Hepatocyte (in vitro differentiated cells): Measurements from ENCODE around the gene ANTXR2. TPM values are rescaled to one million over a fixed set of nuclear protein-coding genes. Genes with fewer than 3 reads are reported as not detected.

Experiments
- DNase-seq: peaks from one replicate; pipeline ENCODE4 v3.0.0-alpha.2; 2016; ENCODE audit warnings: low spot score
- H2AFZ ChIP-seq: fragments of 200-600 bp; sonication (generic); 2 replicates; pipeline ENCODE4 v1.6.0; 2016; ENCODE audit warnings: antibody characterized with exemption, mild to moderate bottlenecking
- H3K27ac ChIP-seq: fragments of 200-600 bp; sonication (generic); 2 replicates; pipeline ENCODE4 v1.5.1; 2016; ENCODE audit warnings: mild to moderate bottlenecking
- H3K27me3 ChIP-seq: fragments of 200-600 bp; sonication (generic); 2 replicates; pipeline ENCODE4 v1.6.1; 2016
- H3K36me3 ChIP-seq: fragments of 200-600 bp; sonication (generic); replicated peaks from 2 replicates; pipeline ENCODE4 v1.5.1; 2016; ENCODE audit warnings: low read depth; ENCODE audit not compliant: insufficient read depth
- H3K4me1 ChIP-seq: fragments of 200-600 bp; sonication (generic); 2 replicates; pipeline ENCODE4 v1.5.1; 2016; ENCODE audit warnings: mild to moderate bottlenecking, moderate library complexity; ENCODE audit not compliant: insufficient read depth
- H3K4me2 ChIP-seq: fragments of 200-600 bp; sonication (generic); 2 replicates; pipeline ENCODE4 v1.6.0; 2016
- H3K4me3 ChIP-seq: fragments of 200-600 bp; sonication (generic); 2 replicates; pipeline ENCODE4 v1.5.1; 2016; ENCODE audit warnings: mild to moderate bottlenecking
- H3K79me2 ChIP-seq: fragments of 200-600 bp; sonication (generic); 2 replicates; pipeline ENCODE4 v1.6.0; 2017; ENCODE audit warnings: mild to moderate bottlenecking
- H3K9me2 ChIP-seq: fragments of 200-600 bp; sonication (generic); replicated peaks from 2 replicates; pipeline ENCODE4 v1.6.0; 2017; ENCODE audit warnings: mild to moderate bottlenecking; ENCODE audit not compliant: insufficient read depth
- H3K9me3 ChIP-seq: fragments of 200-600 bp; sonication (generic); 2 replicates; pipeline ENCODE4 v1.5.1; 2016; ENCODE audit warnings: low read depth, mild to moderate bottlenecking
- H4K20me1 ChIP-seq: fragments of 200-600 bp; sonication (generic); 2 replicates; pipeline ENCODE4 v1.6.0; 2016; ENCODE audit warnings: mild to moderate bottlenecking; ENCODE audit not compliant: insufficient read depth, poor library complexity, severe bottlenecking
- EZH2 ChIP-seq: fragments of 200-600 bp; sonication (generic); IDR thresholded peaks from 2 replicates; pipeline ENCODE4 v1.6.1; 2016; ENCODE audit warnings: antibody characterized with exemption, mild to moderate bottlenecking, borderline replicate concordance
- EZH2phosphoT487 ChIP-seq: fragments of 200-600 bp; sonication (generic); IDR thresholded peaks from one replicate; pipeline ENCODE4 v1.6.1; 2018; ENCODE audit warnings: antibody characterized with exemption, mild to moderate bottlenecking, low read depth, moderate library complexity; ENCODE audit not compliant: unreplicated experiment, severe bottlenecking
- WGBS: methylation state at CpG from one replicate; pipeline ENCODE4 v1.1.6; 2016; ENCODE audit warnings: low lambda C conversion rate; ENCODE audit errors: missing lambda C conversion rate; 5-methylcytosine and 5-hydroxymethylcytosine counted together
- polyA plus RNA-seq: library from polyadenylated mRNA; unstranded; fragments of >200 nt; fragmentation: Nextera tagmentation; extraction: Ambion mirVana; gene quantifications from 2 replicates; pipeline ENCODE4 v1.2.1, GENCODE V29; 2016
- total RNA-seq: library from RNA; depleted of rRNA; stranded (reverse); fragments of >200 nt; gene quantifications from 2 replicates; pipeline ENCODE4 v1.2.3, GENCODE V29; 2014
- TF ChIP-seq, protein P1 (sequence below): fragments of 200-600 bp; sonication (generic); IDR thresholded peaks from 2 replicates; pipeline ENCODE4 v1.5.1; 2016; ENCODE audit warnings: antibody characterized with exemption, mild to moderate bottlenecking; ENCODE audit not compliant: poor library complexity

The ANTXR2 gene
- total and polyA plus RNA-seq, 2 experiments from 2014 or later = 25.2 to 46.5 TPM

- Histone ChIP-seq H3K27me3 (no peaks in the 10 kb centered on the region), H3K9me2 (no peaks in the 10 kb centered on the region), H3K36me3 (no peaks in the 10 kb centered on the region), H3K4me1 (peaks cover 7% of the 10 kb centered on the region), H2AFZ (no peak overlapping the region), H3K4me2 (no peak overlapping the region), H4K20me1 (no peaks in the 10 kb centered on the region), H3K4me3 (no peak overlapping the region), H3K27ac (no peak overlapping the region), H3K79me2 (no peaks in the 10 kb centered on the region), H3K9me3 (no peaks in the 10 kb centered on the region)
- DNase-seq = no peak
- TF ChIP-seq, protein P1, sequence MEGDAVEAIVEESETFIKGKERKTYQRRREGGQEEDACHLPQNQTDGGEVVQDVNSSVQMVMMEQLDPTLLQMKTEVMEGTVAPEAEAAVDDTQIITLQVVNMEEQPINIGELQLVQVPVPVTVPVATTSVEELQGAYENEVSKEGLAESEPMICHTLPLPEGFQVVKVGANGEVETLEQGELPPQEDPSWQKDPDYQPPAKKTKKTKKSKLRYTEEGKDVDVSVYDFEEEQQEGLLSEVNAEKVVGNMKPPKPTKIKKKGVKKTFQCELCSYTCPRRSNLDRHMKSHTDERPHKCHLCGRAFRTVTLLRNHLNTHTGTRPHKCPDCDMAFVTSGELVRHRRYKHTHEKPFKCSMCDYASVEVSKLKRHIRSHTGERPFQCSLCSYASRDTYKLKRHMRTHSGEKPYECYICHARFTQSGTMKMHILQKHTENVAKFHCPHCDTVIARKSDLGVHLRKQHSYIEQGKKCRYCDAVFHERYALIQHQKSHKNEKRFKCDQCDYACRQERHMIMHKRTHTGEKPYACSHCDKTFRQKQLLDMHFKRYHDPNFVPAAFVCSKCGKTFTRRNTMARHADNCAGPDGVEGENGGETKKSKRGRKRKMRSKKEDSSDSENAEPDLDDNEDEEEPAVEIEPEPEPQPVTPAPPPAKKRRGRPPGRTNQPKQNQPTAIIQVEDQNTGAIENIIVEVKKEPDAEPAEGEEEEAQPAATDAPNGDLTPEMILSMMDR = no peak
- TF ChIP-seq EZH2phosphoT487 (no peak), EZH2 (no peak)
Measured at GRCh38 chr4:80010316-80010715, 62.7 kb downstream of the ANTXR2 start.

GRCh38 chr4:80009806-80010205 is 63.2 kb downstream of the ANTXR2 start:
- H3K4me3 ChIP-seq = no peak overlapping the region
- H3K9me2 ChIP-seq = no peaks in the 10 kb centered on the region
- no peak overlapping the region for H3K4me2 ChIP-seq
- H3K9me3 ChIP-seq = no peaks in the 10 kb centered on the region
- no peaks in the 10 kb centered on the region for H3K27me3 ChIP-seq
- H3K27ac ChIP-seq = no peak overlapping the region
- no peak for DNase-seq
- H2AFZ ChIP-seq = no peak overlapping the region
- no peaks in the 10 kb centered on the region for H3K79me2 ChIP-seq
- TF ChIP-seq EZH2phosphoT487 (no peak), EZH2 (no peak)
- TF ChIP-seq, protein P1 = no peak
- no peaks in the 10 kb centered on the region for H3K36me3 ChIP-seq
- peaks cover 7% of the 10 kb centered on the region for H3K4me1 ChIP-seq
- H4K20me1 ChIP-seq = no peaks in the 10 kb centered on the region

DNA sequence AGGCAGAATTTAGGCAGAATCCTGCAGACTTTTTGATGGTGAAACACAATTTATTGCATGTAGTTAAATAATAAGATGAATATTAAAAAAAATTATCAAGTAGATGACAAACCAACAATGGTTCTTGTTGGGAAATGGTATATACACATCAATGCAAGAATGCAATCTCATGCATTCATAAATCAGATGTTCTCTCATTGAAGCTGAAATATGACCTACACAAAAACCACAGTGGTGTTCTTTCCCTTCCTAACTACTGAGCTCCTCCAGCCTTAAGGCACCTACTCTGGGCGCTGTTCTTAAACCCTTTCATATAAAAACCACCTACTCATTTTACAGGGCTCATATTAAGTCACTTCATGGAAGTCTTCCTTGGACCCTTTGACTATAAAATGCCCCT is 64.1 kb downstream of the ANTXR2 start:
- H3K4me3 ChIP-seq = no peak overlapping the region
- H3K27me3 ChIP-seq = no peaks in the 10 kb centered on the region
- no peaks in the 10 kb centered on the region for H4K20me1 ChIP-seq
- no peaks in the 10 kb centered on the region for H3K36me3 ChIP-seq
- no peak overlapping the region for H3K27ac ChIP-seq
- DNase-seq = no peak
- peaks cover 7% of the 10 kb centered on the region for H3K4me1 ChIP-seq
- WGBS = 5% methylated on average over 1 of the region's 1 CpG
- no peaks in the 10 kb centered on the region for H3K79me2 ChIP-seq
- H3K9me3 ChIP-seq = no peaks in the 10 kb centered on the region
- H3K4me2 ChIP-seq = no peak overlapping the region
- H2AFZ ChIP-seq = no peak overlapping the region
- no peak for TF ChIP-seq EZH2phosphoT487
- no peaks in the 10 kb centered on the region for H3K9me2 ChIP-seq

GRCh38 chr4:80008351-80008750 is 64.7 kb downstream of the ANTXR2 start:
- H3K27ac ChIP-seq = no peak overlapping the region
- peaks cover 7% of the 10 kb centered on the region for H3K4me1 ChIP-seq
- H3K79me2 ChIP-seq = no peaks in the 10 kb centered on the region
- no peak for DNase-seq
- H3K9me2 ChIP-seq = no peaks in the 10 kb centered on the region
- H2AFZ ChIP-seq = no peak overlapping the region
- H3K27me3 ChIP-seq = no peaks in the 10 kb centered on the region
- H3K4me3 ChIP-seq = no peak overlapping the region
- WGBS = 93% methylated on average over 3 of the region's 3 CpGs
- no peak for TF ChIP-seq EZH2
- no peak for TF ChIP-seq EZH2phosphoT487
- TF ChIP-seq, protein P1 = no peak
- H3K4me2 ChIP-seq = no peak overlapping the region
- H3K36me3 ChIP-seq = no peaks in the 10 kb centered on the region
- H3K9me3 ChIP-seq = no peaks in the 10 kb centered on the region
- no peaks in the 10 kb centered on the region for H4K20me1 ChIP-seq
